22Rv1 (cell line): ENCODE measurements around the gene BCOR.

Source experiments
- ZFX ChIP-seq: fragments of 450-650 bp; IDR thresholded peaks from 2 replicates; pipeline ENCODE4 v1.6.1; 2017; ENCODE audit warnings: antibody characterized with exemption, borderline replicate concordance
- TF ChIP-seq, protein P1 (sequence below): fragments of 450-650 bp; IDR thresholded peaks from 2 replicates; pipeline ENCODE4 v1.5.1; 2017; ENCODE audit warnings: mild to moderate bottlenecking

DNA sequence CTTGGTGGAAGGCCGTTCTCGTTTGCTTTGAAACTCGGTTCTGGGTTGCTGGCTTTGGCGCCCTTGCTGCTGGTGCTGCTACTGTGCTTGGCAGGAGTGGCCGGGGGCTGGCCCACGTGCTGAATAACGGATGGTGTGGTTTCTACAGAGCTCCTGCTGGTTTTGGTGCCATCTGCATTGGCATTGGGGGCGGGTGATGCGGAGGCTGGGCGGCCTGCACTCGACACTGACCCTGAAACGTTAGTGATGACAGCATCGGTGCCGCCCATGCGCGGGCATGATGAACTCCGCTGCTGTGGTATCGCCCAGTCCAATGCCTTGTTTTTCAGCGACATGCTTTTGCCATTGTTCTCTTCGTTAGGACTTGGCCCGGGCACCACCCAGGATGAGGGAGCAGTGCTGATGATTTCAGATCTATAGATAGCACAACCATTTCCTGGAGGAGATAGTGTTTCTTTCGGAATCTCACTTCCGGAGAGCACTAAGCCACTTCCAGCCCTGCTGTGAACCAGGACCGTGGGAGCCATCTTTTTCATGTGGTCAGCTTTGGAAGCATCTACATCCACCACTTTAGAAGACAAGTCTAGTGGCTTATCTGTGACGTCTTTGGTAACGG, 24.2 kb downstream of the BCOR start:
- TF ChIP-seq, protein P1, sequence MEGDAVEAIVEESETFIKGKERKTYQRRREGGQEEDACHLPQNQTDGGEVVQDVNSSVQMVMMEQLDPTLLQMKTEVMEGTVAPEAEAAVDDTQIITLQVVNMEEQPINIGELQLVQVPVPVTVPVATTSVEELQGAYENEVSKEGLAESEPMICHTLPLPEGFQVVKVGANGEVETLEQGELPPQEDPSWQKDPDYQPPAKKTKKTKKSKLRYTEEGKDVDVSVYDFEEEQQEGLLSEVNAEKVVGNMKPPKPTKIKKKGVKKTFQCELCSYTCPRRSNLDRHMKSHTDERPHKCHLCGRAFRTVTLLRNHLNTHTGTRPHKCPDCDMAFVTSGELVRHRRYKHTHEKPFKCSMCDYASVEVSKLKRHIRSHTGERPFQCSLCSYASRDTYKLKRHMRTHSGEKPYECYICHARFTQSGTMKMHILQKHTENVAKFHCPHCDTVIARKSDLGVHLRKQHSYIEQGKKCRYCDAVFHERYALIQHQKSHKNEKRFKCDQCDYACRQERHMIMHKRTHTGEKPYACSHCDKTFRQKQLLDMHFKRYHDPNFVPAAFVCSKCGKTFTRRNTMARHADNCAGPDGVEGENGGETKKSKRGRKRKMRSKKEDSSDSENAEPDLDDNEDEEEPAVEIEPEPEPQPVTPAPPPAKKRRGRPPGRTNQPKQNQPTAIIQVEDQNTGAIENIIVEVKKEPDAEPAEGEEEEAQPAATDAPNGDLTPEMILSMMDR, result no peak
- no peak for TF ChIP-seq ZFX
